ENCODE results near the gene DTYMK.

DTYMK gene

GRCh38 chr2:241645915-241646645 is 40.5 kb downstream of the DTYMK start:
- DNase-seq = no peak

GRCh38 chr2:241645056-241645914 is 41.3 kb downstream of the DTYMK start:
- no peak for DNase-seq

- no peak for DNase-seq
These were observed 45.0 kb downstream of the DTYMK start for GRCh38 chr2:241641631-241642030.

GRCh38 chr2:241640165-241640795 is 46.3 kb downstream of the DTYMK start:
- DNase-seq = no peak

GRCh38 chr2:241639385-241639784 is 47.2 kb downstream of the DTYMK start:
- no peak for DNase-seq

GRCh38 chr2:241638940-241639339 is 47.7 kb downstream of the DTYMK start:
- no peak for DNase-seq

GRCh38 chr2:241637795-241638660 is 48.6 kb downstream of the DTYMK start:
- DNase-seq = peak in 1 of 2 experiments; percentile 58

- DNase-seq = peak; percentile 67 to 73
These were observed 49.4 kb downstream of the DTYMK start, which contains the start of the genes ATG4B and THAP4 for GRCh38 chr2:241637018-241637794. TSS of gene ATG4B (plus strand) at chr2:241637693. CDS start at chr2:241637715, 22 bp downstream. TSS of gene THAP4 (minus strand) at chr2:241637158. CDS start at chr2:241637017, 141 bp downstream.

- peak; percentile 5 to 37 for DNase-seq
These were observed 50.2 kb downstream of the DTYMK start for GRCh38 chr2:241636182-241637017.

GRCh38 chr2:241635756-241636155 is 50.9 kb downstream of the DTYMK start:
- no peak for DNase-seq

- no peak for DNase-seq
These were observed 53.1 kb downstream of the DTYMK start for GRCh38 chr2:241633561-241633960.

- DNase-seq = no peak
These were observed 53.9 kb downstream of the DTYMK start for GRCh38 chr2:241632478-241633325.

- DNase-seq = no peak
These were observed 56.7 kb downstream of the DTYMK start for GRCh38 chr2:241629762-241630435.

GRCh38 chr2:241627675-241628074 is 58.9 kb downstream of the DTYMK start:
- no peak for DNase-seq
